GM23248 (cell line): ENCODE results near the gene AURKA. TPM values are rescaled to one million over a fixed set of nuclear protein-coding genes. Genes with fewer than 3 reads are reported as not detected.

Source experiments
- DNase-seq: peaks from one replicate; pipeline ENCODE4 v3.0.0-alpha.2; 2015
- H2AFZ ChIP-seq: fragments of 200-600 bp; sonication (generic); 2 replicates; pipeline ENCODE4 v1.6.1; 2016; ENCODE audit warnings: antibody characterized with exemption
- H3F3A ChIP-seq: fragments of 200-600 bp; sonication (generic); 2 replicates; pipeline ENCODE4 v1.6.1; 2016; ENCODE audit warnings: mild to moderate bottlenecking, antibody characterized with exemption, mixed run types; ENCODE audit not compliant: insufficient read depth
- H3K27ac ChIP-seq: fragments of 200-600 bp; sonication (generic); 2 replicates; pipeline ENCODE4 v1.5.1; 2016; ENCODE audit warnings: mild to moderate bottlenecking
- H3K27me3 ChIP-seq: fragments of 200-600 bp; sonication (generic); replicated peaks from 2 replicates; pipeline ENCODE4 v1.6.1; 2016; ENCODE audit warnings: mild to moderate bottlenecking; ENCODE audit not compliant: insufficient read depth
- H3K36me3 ChIP-seq: fragments of 200-600 bp; sonication (generic); 2 replicates; pipeline ENCODE4 v1.6.1; 2016; ENCODE audit warnings: low read depth, mild to moderate bottlenecking
- H3K4me1 ChIP-seq: fragments of 200-600 bp; sonication (generic); 2 replicates; pipeline ENCODE4 v1.6.1; 2016; ENCODE audit warnings: mild to moderate bottlenecking; ENCODE audit not compliant: insufficient read depth
- H3K4me2 ChIP-seq: fragments of 200-600 bp; sonication (generic); one replicate; pipeline ENCODE4 v1.6.1; 2016; ENCODE audit warnings: mild to moderate bottlenecking; ENCODE audit not compliant: unreplicated experiment
- H3K4me3 ChIP-seq: fragments of 200-600 bp; sonication (generic); 2 replicates; pipeline ENCODE4 v1.5.1; 2016; ENCODE audit warnings: mild to moderate bottlenecking
- H3K79me2 ChIP-seq: fragments of 200-600 bp; sonication (generic); 2 replicates; pipeline ENCODE4 v1.6.1; 2016; ENCODE audit warnings: mild to moderate bottlenecking; ENCODE audit not compliant: insufficient read depth
- H3K9ac ChIP-seq: fragments of 200-600 bp; sonication (generic); 2 replicates; pipeline ENCODE4 v1.6.1; 2016; ENCODE audit warnings: mild to moderate bottlenecking
- H3K9me2 ChIP-seq: fragments of 200-600 bp; sonication (generic); 2 replicates; pipeline ENCODE4 v1.6.1; 2016; ENCODE audit warnings: mixed run types, mild to moderate bottlenecking, moderate library complexity; ENCODE audit not compliant: insufficient read depth
- H3K9me3 ChIP-seq: fragments of 200-600 bp; sonication (generic); one replicate; pipeline ENCODE4 v1.6.1; 2017; ENCODE audit warnings: low read depth
- H4K20me1 ChIP-seq: fragments of 200-600 bp; sonication (generic); 2 replicates; pipeline ENCODE4 v1.6.0; 2016; ENCODE audit not compliant: insufficient read depth
- EZH2 ChIP-seq: fragments of 200-600 bp; sonication (generic); IDR thresholded peaks from 2 replicates; pipeline ENCODE4 v1.6.1; 2018; ENCODE audit warnings: antibody characterized with exemption, mild to moderate bottlenecking; ENCODE audit not compliant: insufficient read depth, poor library complexity, severe bottlenecking
- EZH2phosphoT487 ChIP-seq: fragments of 200-600 bp; sonication (generic); IDR thresholded peaks from 2 replicates; pipeline ENCODE4 v1.6.1; 2018; ENCODE audit warnings: antibody characterized with exemption, moderate library complexity, mild to moderate bottlenecking, low read depth; ENCODE audit not compliant: insufficient read depth
- WGBS, 2 experiments: methylation state at CpG; one replicate each; pipeline ENCODE4 v1.1.6; 2015 to 2017; ENCODE audit warnings: low lambda C conversion rate in 2 of 2, low coverage in 1 of 2; ENCODE audit errors: missing lambda C conversion rate in 2 of 2; 5-methylcytosine and 5-hydroxymethylcytosine counted together
- in situ Hi-C: fragments of 300-500 bp; cut with MboI; formaldehyde crosslinking; loops from 2 replicates; pipeline ENCODE4 v1.15.0; 2020
- polyA plus RNA-seq: library from polyadenylated mRNA; unstranded; fragments of >200 nt; fragmentation: Nextera tagmentation; extraction: Ambion mirVana; gene quantifications from 2 replicates; pipeline ENCODE4 v1.2.1, GENCODE V29; 2016
- total RNA-seq: library from RNA; depleted of rRNA; stranded (reverse); fragments of >200 nt; shearing (Covaris generic); gene quantifications from 2 replicates; pipeline ENCODE4 v1.2.3, GENCODE V29; 2014

Gene AURKA
- total and polyA plus RNA-seq, 2 experiments from 2014 or later = 70.8 to 88.5 TPM

DNA sequence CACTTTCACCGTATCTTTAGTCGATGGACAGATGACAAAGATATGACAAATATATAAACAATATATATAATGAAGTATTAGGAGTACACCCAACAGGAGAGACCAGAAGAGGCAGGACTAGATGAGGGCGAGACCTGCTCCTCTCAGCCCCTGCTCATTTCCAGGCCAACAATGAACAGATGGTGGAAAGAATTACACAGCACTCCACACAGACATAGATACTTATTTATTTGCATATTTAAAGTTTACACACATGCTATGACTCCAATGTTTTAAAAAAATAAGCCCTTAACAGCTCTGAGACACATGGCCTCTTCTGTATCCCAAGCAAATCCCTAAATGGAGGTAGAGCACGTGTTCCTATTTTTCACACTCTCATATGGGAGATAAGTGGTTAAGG, 22.8 kb downstream of the AURKA start:
- H3K9me2 ChIP-seq = no peaks in the 10 kb centered on the region
- H3K36me3 ChIP-seq = peaks cover 59% of the 10 kb centered on the region
- no peaks in the 10 kb centered on the region for H4K20me1 ChIP-seq
- H3K4me1 ChIP-seq = peaks cover 6% of the 10 kb centered on the region
- no peak for TF ChIP-seq EZH2
- no peak for TF ChIP-seq EZH2phosphoT487
- no peak overlapping the region for H3K4me3 ChIP-seq
- no peaks in the 10 kb centered on the region for H3K9me3 ChIP-seq
- no peak for DNase-seq
- in situ Hi-C loops = no loop called here
- H3F3A ChIP-seq = peaks cover 82% of the 10 kb centered on the region
- H2AFZ ChIP-seq = no peak overlapping the region
- H3K4me2 ChIP-seq = no peak overlapping the region
- no peaks in the 10 kb centered on the region for H3K27me3 ChIP-seq
- H3K9ac ChIP-seq = no peak overlapping the region
- no peak overlapping the region for H3K27ac ChIP-seq
- H3K79me2 ChIP-seq = peaks cover 39% of the 10 kb centered on the region
- WGBS, 2 experiments = 96 to 100% methylated on average over 4 of the region's 4 CpGs

DNA sequence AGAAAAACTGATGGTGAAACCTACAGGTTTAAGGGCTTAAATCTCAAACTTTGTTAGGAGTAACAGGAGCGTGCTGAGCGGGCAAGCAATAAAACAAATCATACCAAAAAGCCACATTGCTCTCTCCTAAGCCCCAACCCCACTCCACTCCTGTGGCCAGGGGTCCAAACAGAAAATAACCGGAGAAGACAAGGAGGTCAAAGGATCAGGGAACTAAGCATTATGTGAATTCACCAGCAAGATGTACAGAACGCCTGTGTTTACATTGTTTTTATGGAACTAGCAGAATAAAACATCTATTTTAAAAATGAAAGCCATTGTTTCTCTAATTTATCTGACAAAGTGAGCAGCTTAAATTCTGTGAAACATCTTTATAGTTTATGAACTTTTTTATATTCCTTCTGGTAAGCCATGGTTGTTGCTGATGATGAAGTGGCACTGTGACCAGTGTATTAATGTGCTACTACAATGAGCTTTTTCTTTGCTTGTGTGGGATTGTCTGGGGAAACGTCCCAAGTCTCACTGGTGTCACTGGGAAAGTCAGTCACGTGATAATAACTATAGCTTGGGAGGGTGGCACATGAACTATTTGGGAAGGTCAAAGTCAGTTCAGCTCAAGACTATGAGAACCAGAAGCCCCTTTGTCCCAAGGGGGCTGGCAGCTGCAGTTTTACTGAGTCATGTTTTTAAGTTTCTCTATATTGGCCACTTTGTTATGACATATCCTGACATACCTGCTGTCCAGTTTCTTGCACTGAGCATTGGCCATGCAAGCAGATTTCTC, 23.5 kb downstream of the AURKA start:
- Histone ChIP-seq H3F3A (peaks cover 83% of the 10 kb centered on the region), H3K4me3 (no peak overlapping the region), H3K27me3 (no peaks in the 10 kb centered on the region), H3K9me2 (no peaks in the 10 kb centered on the region), H3K79me2 (peaks cover 43% of the 10 kb centered on the region), H3K27ac (no peak overlapping the region), H3K4me2 (no peak overlapping the region), H3K9me3 (no peaks in the 10 kb centered on the region), H3K4me1 (peaks cover 2% of the 10 kb centered on the region; the same call in 1 of the 2 replicates), H3K9ac (no peak overlapping the region), H2AFZ (no peak overlapping the region), H3K36me3 (peaks cover 58% of the 10 kb centered on the region), H4K20me1 (no peaks in the 10 kb centered on the region)
- no peak for DNase-seq
- WGBS, 2 experiments = 76 to 79% methylated on average over 6 of the region's 6 CpGs
- in situ Hi-C loops = no loop called here
- no peak for TF ChIP-seq EZH2
- no peak for TF ChIP-seq EZH2phosphoT487

DNA sequence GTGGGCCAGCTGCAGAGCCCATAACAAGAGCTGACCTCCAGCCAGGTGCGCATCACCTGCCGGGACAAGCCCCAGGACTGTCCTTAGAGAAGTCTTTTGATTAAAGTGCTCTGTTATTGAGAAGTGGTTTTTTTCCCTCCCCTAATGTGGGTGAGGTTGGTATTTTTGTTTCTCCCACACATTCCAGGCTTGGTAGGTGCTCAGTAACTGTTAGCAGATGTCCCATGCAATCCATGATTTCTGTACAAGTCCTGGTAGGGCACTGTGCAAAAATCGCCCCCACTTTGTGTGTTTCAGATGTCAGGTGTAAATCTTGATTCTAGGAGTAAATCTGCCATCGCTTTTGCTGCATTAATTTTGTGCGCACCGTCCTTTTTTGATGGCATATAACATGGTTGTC, 28.5 kb downstream of the AURKA start:
- whole genome bisulfite sequencing, 2 experiments = 97% methylated on average over 6 of the region's 6 CpGs
- Histone ChIP-seq H3K36me3 (peaks cover 31% of the 10 kb centered on the region; the same call in 1 of the 2 replicates), H4K20me1 (no peaks in the 10 kb centered on the region), H3F3A (peaks cover 46% of the 10 kb centered on the region), H3K27ac (no peak overlapping the region), H3K9me2 (no peaks in the 10 kb centered on the region), H3K9me3 (no peaks in the 10 kb centered on the region), H3K9ac (no peak overlapping the region), H3K27me3 (no peaks in the 10 kb centered on the region), H3K79me2 (peaks cover 54% of the 10 kb centered on the region), H3K4me1 (peaks cover 19% of the 10 kb centered on the region), H2AFZ (no peak overlapping the region), H3K4me2 (no peak overlapping the region), H3K4me3 (no peak overlapping the region)
- in situ Hi-C loops = no loop called here
- TF ChIP-seq EZH2phosphoT487 (no peak), EZH2 (no peak)
- DNase-seq = no peak

DNA sequence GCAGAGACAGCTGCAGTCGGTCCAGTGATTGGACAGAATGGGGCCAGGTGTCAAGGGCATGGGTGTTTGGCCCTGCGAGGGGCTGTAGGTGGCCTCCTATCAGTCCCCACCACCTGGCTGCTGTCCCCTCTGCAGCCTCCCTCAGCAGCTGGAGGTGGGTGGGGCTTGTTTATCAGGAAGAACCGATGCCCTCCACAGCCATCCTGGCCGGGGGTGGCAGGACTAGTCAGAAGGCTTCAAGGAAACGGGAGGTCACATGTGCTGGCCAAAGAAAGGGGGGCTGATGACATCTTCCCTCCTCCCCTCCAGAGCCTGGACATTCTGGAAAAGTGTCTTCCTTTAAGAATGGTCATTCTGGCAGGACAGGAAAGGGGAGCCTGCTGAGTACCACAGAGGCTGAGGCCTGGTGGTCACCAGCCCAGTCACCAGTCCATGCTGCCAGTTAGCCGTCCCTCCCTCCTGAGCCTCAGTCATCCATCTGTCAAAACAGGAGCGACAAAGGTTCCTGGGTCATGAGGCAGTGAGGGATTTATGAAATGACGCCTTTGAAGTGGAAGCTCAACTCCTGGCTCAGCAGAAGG, 29.1 kb downstream of the AURKA start:
- H3K36me3 ChIP-seq = 0 out of 2 replicates have a peak, but pooled peaks cover 27% of the 10 kb centered on the region

More for the DNA sequence above, 29.1 kb downstream of the AURKA start:
- in situ Hi-C loops = no loop called here
- no peaks in the 10 kb centered on the region for H3K9me3 ChIP-seq
- H2AFZ ChIP-seq = no peak overlapping the region
- H3K79me2 ChIP-seq = peaks cover 54% of the 10 kb centered on the region
- H3K9ac ChIP-seq = no peak overlapping the region
- TF ChIP-seq EZH2phosphoT487 (no peak), EZH2 (no peak)
- peak; percentile 46 for DNase-seq
- H3K9me2 ChIP-seq = no peaks in the 10 kb centered on the region
- no peaks in the 10 kb centered on the region for H3K27me3 ChIP-seq
- H3K4me1 ChIP-seq = peaks cover 24% of the 10 kb centered on the region
- H3K27ac ChIP-seq = no peak overlapping the region
- WGBS, 2 experiments = 58 to 59% methylated on average over 8 of the region's 8 CpGs
- no peaks in the 10 kb centered on the region for H4K20me1 ChIP-seq
- peaks cover 46% of the 10 kb centered on the region for H3F3A ChIP-seq
- H3K4me3 ChIP-seq = no peak overlapping the region
- H3K4me2 ChIP-seq = no peak overlapping the region
